ENCODE data around the gene CCAR1.
"Not testable (repeated sequence)": the region's sequence is repeated elsewhere in the genome, so short reads cannot be mapped to it uniquely, and the experiment has no call there.

CCAR1 gene

GRCh38 chr10:68720793-68721672 is at the start of gene CCAR1:
TSS of gene CCAR1 (plus strand) at chr10:68721239. CDS start at chr10:68722505, 1,266 bp downstream.
- peak; percentile 98 for DNase-seq

GRCh38 chr10:68684413-68684812 is 36.6 kb upstream of the CCAR1 start:
- DNase-seq = no peak

GRCh38 chr10:68696018-68696417 is 25.0 kb upstream of the CCAR1 start:
- DNase-seq = no peak

- no peak for DNase-seq
Observed at GRCh38 chr10:68697106-68697505, 23.9 kb upstream of the CCAR1 start.

GRCh38 chr10:68700197-68700596 is 20.8 kb upstream of the CCAR1 start:
- DNase-seq = peak; percentile 46

GRCh38 chr10:68705548-68705947 is 15.5 kb upstream of the CCAR1 start:
- DNase-seq = no peak

GRCh38 chr10:68708987-68709386 is 12.1 kb upstream of the CCAR1 start:
- not testable (repeated sequence) for DNase-seq

- not testable (repeated sequence) for DNase-seq
Observed at GRCh38 chr10:68713065-68713464, 8.0 kb upstream of the CCAR1 start.

- DNase-seq = no peak
Observed at GRCh38 chr10:68717435-68717834, 3.6 kb upstream of the CCAR1 start.

- DNase-seq = peak; percentile 58
Observed at GRCh38 chr10:68721673-68722335, 765 bp downstream of the CCAR1 start.

GRCh38 chr10:68725016-68725415 is 4.0 kb downstream of the CCAR1 start:
- DNase-seq = no peak

GRCh38 chr10:68727146-68727545 is 6.1 kb downstream of the CCAR1 start:
- DNase-seq = no peak

GRCh38 chr10:68732651-68733050 is 11.6 kb downstream of the CCAR1 start:
- no peak for DNase-seq

- DNase-seq = no peak
Observed at GRCh38 chr10:68734349-68734748, 13.3 kb downstream of the CCAR1 start.

GRCh38 chr10:68735119-68735518 is 14.1 kb downstream of the CCAR1 start:
- DNase-seq = no peak

- not testable (repeated sequence) for DNase-seq
Observed at GRCh38 chr10:68735739-68736138, 14.7 kb downstream of the CCAR1 start.

GRCh38 chr10:68740676-68741075 is 19.6 kb downstream of the CCAR1 start:
- DNase-seq = not testable (repeated sequence)

- DNase-seq = no peak
Observed at GRCh38 chr10:68742397-68742796, 21.4 kb downstream of the CCAR1 start.

- DNase-seq = no peak
Observed at GRCh38 chr10:68752711-68753350, 31.8 kb downstream of the CCAR1 start.

GRCh38 chr10:68756246-68756645 is 35.2 kb downstream of the CCAR1 start:
- no peak for DNase-seq

- no peak for DNase-seq
Observed at GRCh38 chr10:68756766-68757165, 35.7 kb downstream of the CCAR1 start.

GRCh38 chr10:68759223-68759863 is 38.3 kb downstream of the CCAR1 start:
- no peak for DNase-seq

GRCh38 chr10:68759967-68760366 is 38.9 kb downstream of the CCAR1 start:
- no peak for DNase-seq

All from NCI-H69 (cell line).